HUDEP-2 (cell line): ENCODE measurements around the gene DTNA.

Experiments used
- DNase-seq, 76 experiments: peaks; one replicate each; lab custom pipeline; 2025; ENCODE audit not compliant: unreplicated experiment in 76 of 76; lab: John Stamatoyannopoulos, UW

Gene DTNA

DNA sequence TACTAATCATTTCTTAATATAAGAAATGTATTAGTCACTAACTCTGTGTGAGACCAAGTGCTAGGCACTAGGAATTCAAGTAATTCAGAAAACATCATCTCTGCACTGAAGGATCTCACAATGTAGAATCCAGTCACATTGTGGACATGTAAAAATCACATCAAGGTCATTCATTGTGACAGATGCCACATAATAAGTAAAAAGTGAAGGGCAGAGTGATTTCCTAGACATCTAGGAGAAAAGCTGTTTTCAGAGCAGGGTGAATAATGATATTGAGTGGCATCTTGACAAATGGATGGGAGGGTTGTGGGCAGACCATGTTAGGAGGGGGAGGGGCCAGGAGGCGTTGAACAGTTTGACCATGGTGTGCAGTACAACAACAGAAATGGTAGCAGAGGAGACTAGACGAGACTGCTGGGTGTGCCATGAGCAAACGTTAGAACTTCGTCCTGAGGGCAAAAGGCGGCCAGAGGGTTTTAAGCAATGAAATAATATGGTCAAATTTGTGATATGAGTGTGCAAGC lies 93.8 kb downstream of the DTNA start:
- no peak for DNase-seq

DNA sequence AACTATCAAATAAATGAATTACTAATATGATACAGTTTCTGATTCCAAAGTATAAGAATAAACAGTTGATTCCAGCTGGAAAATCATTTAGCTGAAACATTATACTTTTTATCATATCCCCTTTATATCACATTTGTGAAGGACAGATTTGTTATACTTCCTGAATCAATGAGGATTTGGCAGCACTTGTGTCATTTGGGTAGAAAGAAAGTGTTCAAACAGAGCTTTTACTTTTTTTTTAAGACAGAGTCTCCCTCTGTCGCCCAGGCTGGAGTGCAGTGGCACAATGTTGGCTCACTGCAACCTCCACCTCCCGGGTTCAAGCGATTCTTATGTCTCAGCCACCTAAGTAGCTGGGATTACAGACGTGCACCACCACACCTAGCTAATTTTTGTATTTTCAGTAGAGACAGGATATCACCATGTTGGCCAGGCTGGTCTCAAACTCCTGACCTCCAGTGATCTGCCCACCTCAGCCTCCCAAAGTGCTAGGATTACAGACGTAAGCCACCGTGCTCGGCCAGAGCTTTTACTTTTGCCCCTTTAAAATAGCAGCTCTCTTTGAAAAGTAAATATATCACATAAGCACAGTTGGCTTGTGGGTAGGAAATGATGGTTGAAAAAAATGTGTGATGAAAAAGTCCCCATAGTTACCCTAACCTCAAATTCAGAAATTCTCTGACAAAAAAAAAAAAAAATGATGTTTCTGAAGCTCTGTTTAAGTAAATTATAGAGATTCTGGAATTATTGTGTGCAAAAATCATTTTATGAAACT lies 95.2 kb downstream of the DTNA start:
- no peak for DNase-seq

DNA sequence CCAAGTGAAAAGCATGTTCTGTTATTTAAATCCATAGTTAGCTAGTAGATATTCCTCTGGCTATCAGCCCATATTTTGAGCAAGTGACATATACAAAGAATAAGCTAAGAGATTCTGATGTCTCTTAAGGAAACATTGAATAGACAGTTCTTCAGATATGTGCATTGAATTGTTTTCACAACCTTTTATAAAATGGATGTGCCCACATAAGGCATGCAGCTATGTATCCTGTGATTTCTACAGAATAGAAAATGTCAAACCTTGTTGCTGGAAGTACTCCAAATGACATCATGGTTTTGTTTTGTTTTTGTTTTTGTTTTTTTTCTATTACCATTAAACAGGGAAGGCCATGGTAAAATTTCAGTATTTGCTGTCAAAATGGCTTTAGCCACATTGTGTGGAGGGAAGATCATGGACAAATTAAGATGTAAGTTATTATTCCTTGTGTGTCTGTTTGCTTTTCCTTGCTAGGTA lies 95.8 kb downstream of the DTNA start:
- DNase-seq = no peak

DNA sequence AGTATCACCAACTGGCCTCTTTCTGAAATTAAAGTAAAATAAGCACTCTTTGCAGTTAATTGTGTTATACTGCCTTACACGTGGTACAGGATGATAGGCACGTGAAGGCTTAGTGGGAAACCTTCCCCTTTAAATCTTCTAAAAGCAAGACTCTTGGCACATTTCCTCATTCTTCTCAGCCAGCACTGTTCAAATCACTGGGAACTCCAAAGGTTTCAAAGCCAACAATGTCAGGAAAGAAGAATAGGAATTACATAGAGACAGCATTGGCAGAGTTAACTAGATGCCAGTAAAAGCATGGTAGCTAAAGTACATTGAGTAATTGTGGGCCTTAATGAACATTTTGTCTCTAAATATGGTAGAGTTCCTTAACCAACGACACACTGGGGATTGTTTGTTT lies 96.4 kb downstream of the DTNA start:
- no peak for DNase-seq

DNA sequence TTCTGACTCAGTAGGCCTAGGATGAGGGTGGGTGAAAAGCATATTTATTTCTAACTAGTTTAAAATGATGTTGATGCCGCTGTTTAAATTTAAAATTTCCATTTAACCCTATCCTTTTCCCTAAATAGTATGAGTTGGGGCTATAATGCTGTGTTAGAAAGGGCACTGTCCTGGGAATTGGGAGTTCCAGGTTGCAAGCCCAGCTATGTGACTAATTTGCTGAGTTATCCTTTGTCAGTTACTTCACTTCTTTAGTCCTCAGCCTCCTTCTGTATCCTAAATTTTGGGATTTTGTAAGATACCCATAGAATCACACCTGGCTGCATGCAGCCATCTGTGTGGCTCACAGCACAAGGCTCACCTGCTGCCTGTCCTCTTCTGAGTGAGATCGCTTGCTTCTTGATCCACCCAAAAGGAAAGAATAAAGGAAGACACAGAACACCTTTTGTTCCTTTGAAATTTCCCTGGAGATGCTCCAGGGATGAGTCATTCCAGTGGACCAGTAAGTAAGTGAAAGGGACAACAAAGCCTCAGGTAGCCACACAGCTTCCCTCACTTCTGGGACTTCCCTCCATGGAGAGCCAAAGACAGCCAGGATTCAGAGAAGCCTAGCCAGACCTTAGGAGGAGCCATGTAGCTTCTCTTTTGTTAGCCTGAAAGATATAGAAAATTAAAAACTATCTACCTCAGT lies 97.2 kb downstream of the DTNA start:
- no peak for DNase-seq

DNA sequence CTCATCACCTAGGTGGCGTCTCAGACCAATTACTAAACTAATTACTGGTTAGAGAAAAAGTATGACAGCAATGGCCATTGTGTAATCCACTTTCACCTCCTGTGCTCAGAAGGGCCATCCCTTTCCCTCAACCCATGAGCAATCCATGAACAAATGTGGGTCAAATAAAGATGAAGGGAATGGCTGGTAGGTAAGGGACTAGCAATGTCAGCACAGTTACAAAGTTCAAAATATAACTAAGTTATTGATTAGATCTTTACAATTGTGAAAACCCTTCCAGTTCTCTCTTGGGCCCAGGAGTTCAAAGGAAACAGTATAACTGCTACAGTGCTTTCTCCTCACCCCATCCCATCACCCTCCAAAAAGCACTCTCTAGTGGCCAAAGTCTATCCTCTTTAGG lies 98.3 kb downstream of the DTNA start:
- no peak for DNase-seq

DNA sequence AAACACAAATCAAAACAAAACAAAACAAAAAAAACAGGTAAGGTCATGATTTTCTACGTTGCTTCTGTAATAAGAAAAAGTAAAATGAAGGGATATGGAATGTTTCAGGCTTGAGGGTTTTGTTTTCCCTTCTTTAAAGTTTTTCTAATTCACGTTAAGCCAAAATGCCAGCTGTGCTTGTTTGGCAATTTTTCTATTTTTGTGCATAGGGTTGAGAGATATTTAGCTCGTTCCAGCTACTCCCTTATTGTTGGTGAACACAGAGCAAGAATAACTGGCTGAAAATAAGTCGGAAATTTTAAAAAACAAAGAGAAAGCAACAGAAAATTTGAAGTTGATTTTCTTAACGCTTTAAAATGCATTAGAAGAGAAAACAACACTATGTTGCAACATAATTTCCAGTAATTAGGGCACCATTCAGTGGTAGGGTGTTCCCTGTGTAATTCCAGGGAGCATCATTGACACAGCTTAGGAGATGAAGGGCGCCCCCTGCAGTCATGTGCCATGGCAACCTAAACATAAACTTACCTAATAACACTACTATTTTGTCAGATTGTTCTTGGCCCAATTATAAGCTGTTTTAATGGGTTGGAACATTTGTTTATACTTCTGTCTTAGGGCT lies 99.5 kb downstream of the DTNA start:
- peak in 17 of 76 experiments; percentile 0 to 39 (median 12) for DNase-seq

DNA sequence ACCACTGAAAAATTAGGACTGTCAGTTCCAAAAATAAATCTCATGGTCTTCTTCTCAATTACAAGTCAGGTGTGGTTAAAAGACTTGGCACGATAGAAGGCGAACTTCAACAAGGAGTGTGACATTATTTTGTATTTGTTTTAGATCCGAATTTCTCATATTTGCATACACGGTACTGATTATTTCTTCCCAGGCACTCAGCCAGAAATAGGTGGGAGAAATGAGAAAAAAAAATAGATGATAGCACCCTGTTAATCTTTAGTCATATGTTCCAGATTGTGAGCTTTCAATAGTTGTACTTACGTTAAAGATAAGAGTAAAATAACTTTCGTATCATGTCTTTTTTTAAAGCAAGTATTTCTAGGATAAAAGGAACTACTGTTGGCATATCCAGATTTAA lies 106.1 kb downstream of the DTNA start:
- no peak for DNase-seq

DNA sequence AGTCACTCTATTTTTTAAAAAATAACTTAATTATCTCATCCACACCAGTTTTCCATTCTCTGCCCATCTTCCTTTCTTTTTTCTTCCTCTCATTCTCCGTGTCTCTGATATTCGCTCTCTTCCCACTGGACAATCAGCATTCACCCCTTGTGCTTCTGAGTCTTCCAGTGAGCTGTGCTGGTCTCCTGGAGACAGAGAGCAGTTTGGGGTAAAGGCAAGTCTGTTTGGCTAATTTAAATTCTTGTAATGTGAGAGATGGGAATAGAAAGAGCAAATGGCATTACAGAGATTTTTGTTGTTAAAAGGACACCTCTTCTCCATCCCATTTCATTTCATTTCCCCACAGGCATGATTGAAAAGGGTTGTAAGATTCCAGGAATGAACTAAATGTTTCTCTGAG lies 107.5 kb downstream of the DTNA start:
- DNase-seq = no peak

DNA sequence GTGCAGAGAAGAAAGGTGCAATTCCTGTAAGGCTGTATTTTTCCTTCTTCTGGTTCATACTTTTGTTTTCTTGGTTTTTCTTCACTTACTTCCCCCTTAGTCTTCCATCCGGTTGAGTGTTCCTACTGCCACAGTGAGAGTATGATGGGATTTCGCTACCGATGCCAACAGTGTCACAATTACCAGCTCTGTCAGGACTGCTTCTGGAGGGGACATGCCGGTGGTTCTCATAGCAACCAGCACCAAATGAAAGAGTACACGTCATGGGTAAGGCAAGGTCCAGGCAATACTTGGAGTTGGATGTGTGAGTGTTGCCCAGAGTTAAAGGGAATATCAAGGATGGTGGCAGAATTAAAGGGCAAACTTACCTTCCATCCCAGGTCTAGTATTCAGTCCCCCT lies 108.0 kb downstream of the DTNA start:
- DNase-seq = no peak

DNA sequence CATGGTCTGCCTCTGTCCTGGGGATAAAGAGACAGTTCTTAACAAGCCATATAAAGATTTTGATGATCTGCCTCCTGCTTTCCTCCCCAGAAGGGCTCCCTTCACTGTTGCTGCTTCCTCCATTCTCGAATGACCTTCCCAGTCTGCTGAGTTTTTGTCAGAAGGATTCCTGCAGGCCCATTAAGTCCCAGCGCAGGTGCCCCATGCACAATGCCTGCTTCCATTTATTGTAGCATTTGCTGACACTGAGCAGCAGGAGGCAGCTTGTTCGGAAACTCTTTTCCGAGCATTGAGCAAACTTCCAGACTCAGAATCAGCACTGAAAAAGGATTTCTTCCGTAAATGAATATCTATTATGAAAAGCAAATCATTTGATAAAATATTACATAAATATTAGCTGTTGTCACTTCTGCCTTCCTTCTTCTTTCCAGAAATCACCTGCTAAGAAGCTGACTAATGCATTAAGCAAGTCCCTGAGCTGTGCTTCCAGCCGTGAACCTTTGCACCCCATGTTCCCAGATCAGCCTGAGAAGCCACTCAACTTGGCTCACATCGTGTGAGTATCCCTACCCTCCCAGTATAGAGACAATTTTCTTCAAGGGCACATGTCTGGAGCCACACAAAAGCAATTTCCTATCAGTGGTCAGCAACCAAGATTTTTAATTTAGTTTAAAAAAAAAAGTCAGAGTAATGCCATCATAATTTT lies 110.4 kb downstream of the DTNA start:
- no peak for DNase-seq

DNA sequence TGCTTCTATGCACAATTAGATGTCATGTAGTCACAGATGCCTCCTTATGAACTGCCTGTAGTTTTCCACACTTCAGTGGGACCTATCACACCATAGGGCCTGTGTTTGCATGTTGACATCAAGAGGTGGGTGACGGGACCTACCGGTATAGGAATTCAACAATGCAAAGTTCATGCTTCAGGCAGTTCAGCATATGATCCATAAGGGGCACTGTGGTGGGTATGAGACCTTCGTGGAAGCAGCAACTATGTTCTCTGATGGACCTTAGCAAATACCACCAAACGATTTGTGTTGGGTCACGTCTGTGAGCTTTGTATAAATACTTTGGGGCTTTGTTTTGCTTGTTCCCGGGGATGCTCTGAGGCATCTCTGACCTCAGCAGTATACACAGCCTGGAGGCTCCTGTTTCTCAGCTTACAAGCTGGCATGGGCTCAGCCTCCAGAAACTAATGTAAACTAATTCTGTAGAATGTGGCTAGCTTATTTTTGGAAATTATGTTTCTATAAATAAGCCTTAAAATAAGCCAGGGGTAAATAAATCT lies 111.6 kb downstream of the DTNA start:
- no peak for DNase-seq

DNA sequence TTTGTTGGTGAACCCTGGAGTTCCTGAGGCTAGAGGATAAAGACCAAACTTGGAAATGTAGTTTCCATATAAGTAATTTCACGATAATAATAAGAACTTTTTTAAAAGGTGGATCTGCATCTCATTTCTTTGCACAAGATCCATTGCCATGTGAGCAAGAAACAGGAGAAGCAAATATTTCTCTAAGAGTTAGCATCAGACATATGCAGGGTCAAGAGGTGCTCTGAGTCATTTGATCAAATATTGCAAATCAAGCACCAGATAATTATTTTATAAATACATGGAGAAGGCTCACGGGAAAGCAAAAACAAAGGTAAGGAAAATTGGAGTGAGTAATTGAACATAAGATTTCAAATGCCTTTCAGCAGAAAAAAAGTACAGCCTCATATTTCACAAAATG lies 118.0 kb downstream of the DTNA start:
- no peak for DNase-seq

DNA sequence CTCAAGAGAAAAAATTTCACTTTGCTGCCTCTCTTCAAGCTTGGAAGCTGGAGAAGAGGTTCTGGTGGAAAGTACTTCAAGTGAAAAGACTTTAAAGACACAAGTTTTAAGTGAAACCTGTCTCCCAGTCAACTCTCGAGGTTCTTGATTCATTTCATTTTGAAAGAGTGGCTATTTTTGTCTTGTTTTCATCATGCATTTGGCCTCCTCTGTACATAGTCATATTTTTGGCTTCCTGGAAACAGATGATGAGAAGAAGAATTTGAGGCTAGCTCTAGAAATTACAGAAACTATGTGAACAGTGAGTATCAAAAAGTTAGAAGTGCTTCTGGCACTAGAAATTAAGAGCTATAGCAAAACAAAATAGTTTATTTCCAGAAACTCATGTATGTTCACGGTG lies 124.8 kb downstream of the DTNA start:
- DNase-seq = no peak

DNA sequence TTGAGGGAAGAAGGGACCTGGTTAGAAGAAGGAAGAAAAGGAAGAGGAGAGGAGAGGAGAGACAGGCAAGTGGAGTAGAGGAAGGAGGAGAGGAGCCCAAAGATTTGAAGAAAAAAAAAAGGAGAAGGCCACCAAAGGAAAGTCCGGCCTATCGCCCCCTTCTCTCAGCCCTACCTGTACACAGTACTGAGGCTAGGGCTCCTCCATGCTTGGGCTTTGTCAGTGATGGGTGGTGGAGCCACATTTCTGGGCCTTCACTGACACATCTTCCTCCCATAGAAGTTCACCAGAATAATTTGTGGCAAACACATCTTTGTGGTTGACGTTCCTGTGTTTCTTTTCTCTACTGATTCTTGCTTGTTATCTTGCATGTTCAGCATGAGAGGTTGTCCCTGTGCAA lies 125.4 kb downstream of the DTNA start:
- DNase-seq = no peak

DNA sequence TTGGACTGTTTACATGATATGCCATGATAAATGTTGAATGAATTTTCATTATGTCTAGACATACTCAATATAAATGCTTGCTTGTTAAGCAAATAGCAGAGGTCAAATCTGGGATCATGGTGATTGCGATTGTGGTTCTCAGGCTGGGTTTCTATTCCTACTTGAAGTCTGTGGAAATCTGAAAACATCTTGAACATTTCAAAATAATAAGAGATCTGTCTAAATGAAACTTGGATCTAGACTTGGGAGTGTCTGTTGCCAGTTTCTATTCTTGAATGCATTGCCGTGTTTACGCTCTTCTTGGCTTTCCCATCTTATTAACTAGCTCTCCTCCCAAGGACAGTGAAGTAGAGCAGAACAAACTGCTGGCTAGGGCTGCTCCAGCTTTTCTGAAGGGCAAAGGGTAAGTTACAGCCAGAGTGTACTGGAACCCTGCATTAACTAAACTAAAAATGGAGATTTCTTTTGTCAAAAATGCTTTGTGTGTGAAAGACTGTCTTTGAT lies 127.7 kb downstream of the DTNA start:
- no peak for DNase-seq

DNA sequence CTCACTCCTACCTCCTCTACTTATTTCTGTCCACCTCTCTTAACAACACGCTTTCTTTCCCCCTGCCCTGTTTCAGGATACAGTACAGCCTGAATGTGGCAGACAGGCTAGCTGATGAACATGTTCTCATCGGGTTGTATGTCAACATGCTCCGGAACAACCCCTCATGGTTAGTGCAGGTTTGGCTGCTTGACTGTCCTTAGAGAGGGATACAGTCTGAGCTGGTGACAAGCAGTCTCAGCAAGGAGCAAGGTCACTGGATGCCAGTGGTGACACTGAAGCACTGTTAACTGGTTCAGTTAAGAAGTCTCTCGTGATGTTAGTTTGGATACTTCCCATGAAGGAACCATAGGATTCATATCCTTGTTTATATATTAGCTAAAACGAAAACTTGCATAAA lies 128.6 kb downstream of the DTNA start:
- no peak for DNase-seq

DNA sequence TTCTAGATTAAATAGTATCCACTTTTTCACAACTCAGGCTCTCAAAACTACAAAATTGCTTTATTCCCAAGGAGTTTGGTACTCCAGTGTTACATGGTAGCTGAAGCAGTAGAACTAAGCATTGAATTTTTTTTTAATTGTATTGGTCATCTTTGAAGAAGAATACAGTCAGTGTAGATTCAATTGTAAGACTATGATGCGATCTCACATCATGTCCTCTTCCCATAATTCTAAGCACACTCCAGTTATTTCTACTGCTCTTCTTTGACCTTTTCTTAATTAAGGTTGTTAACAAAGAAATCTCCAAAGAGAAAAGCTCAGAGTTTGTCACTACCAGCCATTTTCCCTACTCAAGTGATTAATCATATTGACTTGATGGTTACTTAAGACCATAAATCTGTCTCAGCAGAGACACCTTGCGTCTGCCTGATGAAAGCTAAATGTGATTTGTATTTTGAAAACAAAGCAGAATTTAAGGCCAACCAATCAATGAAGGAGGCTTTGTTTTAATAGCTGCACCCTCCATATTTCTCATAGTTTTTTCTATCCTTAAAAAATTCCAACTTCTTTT lies 130.2 kb downstream of the DTNA start:
- no peak for DNase-seq

DNA sequence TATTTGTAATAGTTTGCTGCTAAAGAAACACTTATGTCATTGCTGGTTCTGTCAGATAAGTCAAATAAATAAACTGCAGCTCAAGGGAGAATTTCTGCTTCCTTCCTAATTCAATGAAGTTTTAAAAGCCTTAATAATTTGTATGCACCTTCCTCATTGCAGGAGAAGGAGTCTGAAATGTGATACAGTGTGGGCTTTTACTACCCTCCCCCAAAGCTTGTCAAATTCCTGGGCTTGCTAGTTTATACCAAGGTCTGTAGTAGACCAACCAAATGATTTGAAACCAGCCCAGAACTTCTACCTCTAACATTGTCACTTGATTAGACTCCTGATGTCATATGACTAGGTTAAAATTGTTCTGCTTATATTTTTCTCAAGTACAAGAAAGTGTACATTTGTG lies 131.8 kb downstream of the DTNA start:
- no peak for DNase-seq

DNA sequence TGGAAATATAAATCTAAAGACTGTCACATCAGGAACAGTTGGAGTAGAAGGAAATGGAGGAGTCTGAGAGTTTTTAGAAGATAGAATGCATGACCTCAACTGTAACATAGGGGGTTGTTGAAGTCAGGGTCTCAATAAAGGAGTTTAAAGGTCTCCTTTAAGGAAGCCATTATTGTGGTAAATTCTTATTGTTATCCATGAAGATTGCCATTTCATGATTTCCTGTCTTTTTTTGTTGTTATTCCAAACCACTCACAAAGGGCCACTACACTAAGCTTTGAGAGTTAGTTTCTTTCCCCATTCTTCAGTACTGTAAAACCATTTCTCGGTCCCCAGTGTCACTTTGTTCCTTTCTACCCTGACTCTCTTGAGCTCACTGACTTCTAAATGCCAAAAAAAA lies 134.0 kb downstream of the DTNA start:
- DNase-seq = no peak
